Esophagus muscularis mucosa (tissue), 4 donors: ENCODE measurements around the gene CHST15. TPM values are rescaled to one million over a fixed set of nuclear protein-coding genes. Genes with fewer than 3 reads are reported as not detected.
A peak's percentile ranks its signal among the peaks of the same experiment; 100 is the strongest.

Experiments
- DNase-seq: peaks from one replicate; pipeline ENCODE4 v3.0.0-alpha.2; 2017; ENCODE audit errors: extremely low spot score
- H3K27ac ChIP-seq, 4 donors: fragments of 200-600 bp; sonication (generic); replicated peaks in 1 of 4; 1 replicate in 3 of 4; 2 replicates in 1 of 4; pipeline ENCODE4 v1.5.1; 2016 to 2019; ENCODE audit warnings: mild to moderate bottlenecking in 1 of 4
- H3K27me3 ChIP-seq, 4 donors: fragments of 200-600 bp; sonication (generic); one replicate each; pipeline versions ENCODE4 v1.5.1 to v1.6.0; 2016 to 2019
- H3K36me3 ChIP-seq, 4 donors: fragments of 200-600 bp; sonication (generic); one replicate each; pipeline ENCODE4 v1.5.1; 2016 to 2019
- H3K4me1 ChIP-seq, 4 donors: fragments of 200-600 bp; sonication (generic); one replicate each; pipeline ENCODE4 v1.5.1; 2016 to 2019
- H3K4me3 ChIP-seq, 4 donors: fragments of 200-600 bp; sonication (generic); 1 replicate in 2 of 4; 2 replicates in 2 of 4; pipeline ENCODE4 v1.5.1; 2016 to 2019; ENCODE audit warnings: mild to moderate bottlenecking in 4 of 4, moderate library complexity in 1 of 4
- H3K9me3 ChIP-seq, 4 donors: fragments of 200-600 bp; sonication (generic); 1 replicate in 3 of 4; 2 replicates in 1 of 4; pipeline ENCODE4 v1.5.1; 2016 to 2019
- EP300 ChIP-seq: sonication (generic); formaldehyde crosslinking; IDR thresholded peaks from one replicate; pipeline ENCODE4 v1.6.1; 2017; ENCODE audit warnings: antibody characterized with exemption
- POLR2A ChIP-seq: fragments of 450-650 bp; IDR thresholded peaks from one replicate; pipeline ENCODE4 v1.6.1; 2017; ENCODE audit warnings: antibody characterized with exemption, moderate library complexity, mild to moderate bottlenecking, low read depth
- POLR2AphosphoS5 ChIP-seq, 2 donors: sonication (generic); formaldehyde crosslinking; IDR thresholded peaks; one replicate each; pipeline ENCODE4 v1.6.1; 2017; ENCODE audit warnings: antibody characterized with exemption in 2 of 2
- WGBS: methylation state at CpG from one replicate; pipeline ENCODE4 v1.1.5; 2018; 5-methylcytosine and 5-hydroxymethylcytosine counted together
- intact Hi-C: fragments of 100-400 bp; cut with DNase I; formaldehyde crosslinking; loops from one replicate; pipeline ENCODE4 v1.15.1; 2023
- total RNA-seq, 4 donors: library from RNA; depleted of rRNA; stranded (reverse); fragments of >200 nt; gene quantifications; one replicate each; pipeline versions ENCODE4 v1.1.0 to v1.2.1, GENCODE V29; 2016
- TF ChIP-seq, protein P1 (sequence below), 3 experiments: fragments of 200-600 bp in 2 of 3; fragments of 450-650 bp in 1 of 3; sonication (generic) in 2 of 3; IDR thresholded peaks; one replicate each; pipeline ENCODE4 v1.5.1; 2017 to 2019; ENCODE audit warnings: antibody characterized with exemption in 3 of 3, mild to moderate bottlenecking in 2 of 3, moderate library complexity in 1 of 3

The CHST15 gene
- total RNA-seq, 4 donors from 2014 or later: 48.2 to 76.1 (median 62.5) TPM

- intact Hi-C loops: no loop called here
- WGBS: 64% methylated on average over 4 of the region's 4 CpGs
- peaks cover 3 to 9% (median 8%) of the 10 kb centered on the region in 4 donors for H3K4me1 ChIP-seq
- no peak overlapping the region for H3K4me3 ChIP-seq
- peaks cover 0 to 52% (median 7%) of the 10 kb centered on the region in 4 donors for H3K27me3 ChIP-seq
- TF ChIP-seq, protein P1, sequence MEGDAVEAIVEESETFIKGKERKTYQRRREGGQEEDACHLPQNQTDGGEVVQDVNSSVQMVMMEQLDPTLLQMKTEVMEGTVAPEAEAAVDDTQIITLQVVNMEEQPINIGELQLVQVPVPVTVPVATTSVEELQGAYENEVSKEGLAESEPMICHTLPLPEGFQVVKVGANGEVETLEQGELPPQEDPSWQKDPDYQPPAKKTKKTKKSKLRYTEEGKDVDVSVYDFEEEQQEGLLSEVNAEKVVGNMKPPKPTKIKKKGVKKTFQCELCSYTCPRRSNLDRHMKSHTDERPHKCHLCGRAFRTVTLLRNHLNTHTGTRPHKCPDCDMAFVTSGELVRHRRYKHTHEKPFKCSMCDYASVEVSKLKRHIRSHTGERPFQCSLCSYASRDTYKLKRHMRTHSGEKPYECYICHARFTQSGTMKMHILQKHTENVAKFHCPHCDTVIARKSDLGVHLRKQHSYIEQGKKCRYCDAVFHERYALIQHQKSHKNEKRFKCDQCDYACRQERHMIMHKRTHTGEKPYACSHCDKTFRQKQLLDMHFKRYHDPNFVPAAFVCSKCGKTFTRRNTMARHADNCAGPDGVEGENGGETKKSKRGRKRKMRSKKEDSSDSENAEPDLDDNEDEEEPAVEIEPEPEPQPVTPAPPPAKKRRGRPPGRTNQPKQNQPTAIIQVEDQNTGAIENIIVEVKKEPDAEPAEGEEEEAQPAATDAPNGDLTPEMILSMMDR (IDR thresholded peaks at IDR 0.05): no peak
- TF ChIP-seq POLR2AphosphoS5 (IDR thresholded peaks at IDR 0.05) (no peak), POLR2A (no peak), EP300 (no peak)
- no peak overlapping the region for H3K27ac ChIP-seq
- peaks cover 0 to 7% (median 7%) of the 10 kb centered on the region in 4 donors for H3K9me3 ChIP-seq
- no peaks in the 10 kb centered on the region for H3K36me3 ChIP-seq
- DNase-seq: peak; percentile 53
These were observed 119.0 kb downstream of the CHST15 start for GRCh38 chr10:123974406-123974805.

DNA sequence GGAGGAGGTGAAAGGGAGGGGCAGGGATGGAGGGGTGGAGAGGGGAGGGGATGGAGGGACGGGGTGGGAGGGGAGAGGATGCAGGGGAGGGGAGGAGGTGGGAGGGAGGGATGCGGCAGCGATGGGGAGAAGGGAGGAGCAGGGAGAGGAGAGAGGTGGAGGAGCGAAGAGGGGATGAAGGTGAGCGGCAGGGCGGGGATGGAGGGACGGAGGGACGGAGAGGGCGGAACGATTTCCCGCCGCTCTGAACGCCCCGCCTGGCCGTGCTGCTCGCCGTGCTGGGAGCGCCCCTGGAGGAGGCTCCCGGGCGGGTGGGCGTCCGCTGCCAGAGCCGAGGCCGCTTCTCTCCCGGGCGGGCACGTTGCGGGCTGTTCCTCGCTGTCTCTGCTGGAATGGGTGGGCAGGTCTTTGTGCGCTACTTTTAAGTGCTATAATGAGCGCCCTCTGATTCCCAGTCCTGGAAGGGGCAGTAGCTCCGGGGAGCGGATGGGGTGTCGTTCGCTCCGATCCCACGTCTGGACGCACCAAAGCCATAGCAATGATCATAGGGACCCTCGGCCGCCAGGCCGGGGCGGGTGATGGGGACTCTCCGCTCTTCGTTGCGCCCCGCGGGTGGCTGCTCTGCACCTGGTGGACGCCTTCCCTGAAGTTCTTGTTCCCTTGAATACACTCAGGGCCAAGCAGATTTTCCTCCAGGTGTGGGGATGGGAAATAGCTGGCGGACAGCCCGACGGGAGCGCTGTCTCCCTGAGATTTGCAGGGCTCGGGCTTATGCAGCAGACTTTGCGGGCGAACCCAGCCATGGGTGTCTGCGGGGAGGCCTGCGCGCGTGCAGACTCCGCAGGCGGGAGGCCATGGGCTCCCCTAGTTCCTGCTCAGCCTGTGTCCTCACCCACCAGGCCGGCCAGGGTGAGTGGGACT, 120.7 kb downstream of the CHST15 start:
- intact Hi-C loops: no loop called here
- 11% methylated on average over 31 of the region's 62 CpGs for WGBS
- no peak for TF ChIP-seq POLR2A
- no peak for TF ChIP-seq POLR2AphosphoS5 (IDR thresholded peaks at IDR 0.05)
- TF ChIP-seq EP300: no peak
- TF ChIP-seq, protein P1 (IDR thresholded peaks at IDR 0.05): peak in 1 of 3 experiments; percentile 23

GRCh38 chr10:123970927-123971286, 122.5 kb downstream of the CHST15 start:
- Histone ChIP-seq H3K27ac (no peak overlapping the region), H3K4me3 (no peak overlapping the region), H3K27me3 (peaks cover 0 to 68% (median 7%) of the 10 kb centered on the region in 4 donors), H3K9me3 (peaks cover 0 to 7% (median 7%) of the 10 kb centered on the region in 4 donors), H3K4me1 (peaks cover 8 to 29% (median 28%) of the 10 kb centered on the region in 4 donors), H3K36me3 (no peaks in the 10 kb centered on the region)
- DNase-seq: no peak
- WGBS: 77% methylated on average over 3 of the region's 4 CpGs
- intact Hi-C loops: no loop called here
- TF ChIP-seq EP300: no peak
- no peak for TF ChIP-seq POLR2AphosphoS5 (IDR thresholded peaks at IDR 0.05)
- TF ChIP-seq POLR2A: no peak
- TF ChIP-seq, protein P1 (IDR thresholded peaks at IDR 0.05): no peak

More for the DNA sequence above, 120.7 kb downstream of the CHST15 start:
- H3K4me3 ChIP-seq: peak overlapping the region; percentile 18 to 46 (median 30)
- peaks cover 0 to 67% (median 7%) of the 10 kb centered on the region in 4 donors for H3K27me3 ChIP-seq
- peaks cover 3 to 12% (median 10%) of the 10 kb centered on the region in 4 donors for H3K4me1 ChIP-seq
- H3K9me3 ChIP-seq: peaks cover 0 to 7% (median 7%) of the 10 kb centered on the region in 4 donors
- no peaks in the 10 kb centered on the region for H3K36me3 ChIP-seq
- H3K27ac ChIP-seq: no peak overlapping the region
- peak; percentile 82 for DNase-seq

- H3K4me3 ChIP-seq: no peak overlapping the region
- H3K36me3 ChIP-seq: no peaks in the 10 kb centered on the region
- peaks cover 0 to 7% (median 7%) of the 10 kb centered on the region in 4 donors for H3K9me3 ChIP-seq
- WGBS: 59% methylated on average over 17 of the region's 25 CpGs
- no peak overlapping the region for H3K27ac ChIP-seq
- peaks cover 8 to 31% (median 29%) of the 10 kb centered on the region in 4 donors for H3K4me1 ChIP-seq
- peaks cover 0 to 68% (median 7%) of the 10 kb centered on the region in 4 donors for H3K27me3 ChIP-seq
- intact Hi-C loops: no loop called here
- DNase-seq: peak; percentile 70
- no peak for TF ChIP-seq POLR2AphosphoS5 (IDR thresholded peaks at IDR 0.05)
- TF ChIP-seq, protein P1 (IDR thresholded peaks at IDR 0.05): no peak
- no peak for TF ChIP-seq POLR2A
- no peak for TF ChIP-seq EP300
These were observed 123.0 kb downstream of the CHST15 start for GRCh38 chr10:123970207-123970926.
